B cell (primary cell): Measurements from ENCODE around the gene AGT.

ENCODE experiments used
- CTCF ChIP-seq: fragments of 200-600 bp; IDR thresholded peaks from one replicate; pipeline ENCODE4 v1.8.0; 2022; ENCODE audit warnings: antibody characterized with exemption, mild to moderate bottlenecking
- EZH2 ChIP-seq: IDR thresholded peaks from 2 replicates; pipeline ENCODE4 v1.6.1; 2012; ENCODE audit warnings: borderline replicate concordance, low read depth, mild to moderate bottlenecking, moderate library complexity, low read length; ENCODE audit not compliant: insufficient read depth, poor library complexity, severe bottlenecking

- TF ChIP-seq EZH2 (no peak), CTCF (no peak)
Measured at GRCh38 chr1:230669543-230669942, 44.4 kb downstream of the AGT start.
